ENCODE data around the gene COG5.
"Not testable (repeated sequence)": the region's sequence is repeated elsewhere in the genome, so short reads cannot be mapped to it uniquely, and the experiment has no call there.

The COG5 gene

GRCh38 chr7:107232568-107233090 lies 331.1 kb downstream of the COG5 start:
- no peaks in the 10 kb centered on the region for H3K27me3 ChIP-seq (replicated peaks; ENCODE audit: control insufficient read depth, insufficient read depth, low read length, poor library complexity, severe bottlenecking)
- no peaks in the 10 kb centered on the region for H3K9me3 ChIP-seq (ENCODE audit: control insufficient read depth, low read length)
- no peak for DNase-seq
- no peak overlapping the region for H3K27ac ChIP-seq (ENCODE audit: insufficient read depth, low read length, poor library complexity, severe bottlenecking)
- no peak overlapping the region for H3K4me3 ChIP-seq (ENCODE audit: insufficient read depth, low read depth, low read length, poor library complexity, severe bottlenecking)
- H3K36me3 ChIP-seq (ENCODE audit: control insufficient read depth, insufficient read depth, low read length), result peaks cover 3% of the 10 kb centered on the region
- H3K4me1 ChIP-seq (ENCODE audit: control insufficient read depth, insufficient read depth, low read length, poor library complexity, severe bottlenecking), result no peaks in the 10 kb centered on the region

DNA sequence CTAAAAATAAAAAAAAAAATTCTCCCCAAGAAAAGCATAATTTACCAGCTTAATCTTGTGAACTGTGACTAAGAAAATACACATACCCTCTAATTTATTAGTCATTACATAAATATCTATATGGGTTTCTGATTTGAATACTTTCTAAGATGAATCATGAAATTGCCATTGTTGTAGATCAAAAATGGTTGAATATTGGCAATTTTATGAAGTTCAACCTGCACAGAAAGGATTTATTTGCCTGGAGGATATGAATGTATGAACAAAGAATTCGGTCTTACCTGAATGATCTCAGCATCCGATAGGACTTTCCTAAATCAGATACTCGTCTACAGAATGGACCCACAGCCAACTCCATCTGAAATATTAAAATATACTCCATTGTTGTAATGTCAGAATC lies 333.4 kb downstream of the COG5 start:
- Histone ChIP-seq H3K4me1 (ENCODE audit: control insufficient read depth, insufficient read depth, low read length, poor library complexity, severe bottlenecking) (no peaks in the 10 kb centered on the region), H3K4me3 (ENCODE audit: insufficient read depth, low read depth, low read length, poor library complexity, severe bottlenecking) (no peak overlapping the region), H3K27ac (ENCODE audit: insufficient read depth, low read length, poor library complexity, severe bottlenecking) (no peak overlapping the region), H3K36me3 (ENCODE audit: control insufficient read depth, insufficient read depth, low read length) (peaks cover 8% of the 10 kb centered on the region), H3K27me3 (replicated peaks; ENCODE audit: control insufficient read depth, insufficient read depth, low read length, poor library complexity, severe bottlenecking) (no peaks in the 10 kb centered on the region), H3K9me3 (ENCODE audit: control insufficient read depth, low read length) (no peaks in the 10 kb centered on the region)
- DNase-seq, result no peak

DNA sequence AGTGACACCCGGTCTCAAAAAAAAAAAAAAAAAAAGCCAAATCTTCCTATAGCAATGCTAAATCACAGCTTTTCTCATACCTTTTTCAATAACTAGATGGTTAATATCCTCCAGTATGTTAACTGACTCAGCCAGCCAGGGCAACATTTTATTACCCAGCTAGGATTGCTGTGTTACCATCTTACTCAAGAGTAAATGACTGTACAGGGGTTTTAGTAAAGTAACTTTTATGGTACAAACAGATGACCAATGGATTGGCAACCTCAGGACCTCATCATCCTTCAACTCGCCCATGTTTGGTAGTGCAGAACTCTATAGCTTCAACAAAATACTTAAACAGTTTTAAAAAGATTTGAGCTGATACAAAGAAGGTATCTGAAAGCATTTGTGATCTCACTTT lies 335.4 kb downstream of the COG5 start:
- Histone ChIP-seq H3K4me3 (ENCODE audit: insufficient read depth, low read depth, low read length, poor library complexity, severe bottlenecking) (no peak overlapping the region), H3K36me3 (ENCODE audit: control insufficient read depth, insufficient read depth, low read length) (peaks cover 13% of the 10 kb centered on the region), H3K27me3 (replicated peaks; ENCODE audit: control insufficient read depth, insufficient read depth, low read length, poor library complexity, severe bottlenecking) (no peaks in the 10 kb centered on the region), H3K9me3 (ENCODE audit: control insufficient read depth, low read length) (no peaks in the 10 kb centered on the region), H3K4me1 (ENCODE audit: control insufficient read depth, insufficient read depth, low read length, poor library complexity, severe bottlenecking) (no peaks in the 10 kb centered on the region), H3K27ac (ENCODE audit: insufficient read depth, low read length, poor library complexity, severe bottlenecking) (no peak overlapping the region)
- no peak for DNase-seq

DNA sequence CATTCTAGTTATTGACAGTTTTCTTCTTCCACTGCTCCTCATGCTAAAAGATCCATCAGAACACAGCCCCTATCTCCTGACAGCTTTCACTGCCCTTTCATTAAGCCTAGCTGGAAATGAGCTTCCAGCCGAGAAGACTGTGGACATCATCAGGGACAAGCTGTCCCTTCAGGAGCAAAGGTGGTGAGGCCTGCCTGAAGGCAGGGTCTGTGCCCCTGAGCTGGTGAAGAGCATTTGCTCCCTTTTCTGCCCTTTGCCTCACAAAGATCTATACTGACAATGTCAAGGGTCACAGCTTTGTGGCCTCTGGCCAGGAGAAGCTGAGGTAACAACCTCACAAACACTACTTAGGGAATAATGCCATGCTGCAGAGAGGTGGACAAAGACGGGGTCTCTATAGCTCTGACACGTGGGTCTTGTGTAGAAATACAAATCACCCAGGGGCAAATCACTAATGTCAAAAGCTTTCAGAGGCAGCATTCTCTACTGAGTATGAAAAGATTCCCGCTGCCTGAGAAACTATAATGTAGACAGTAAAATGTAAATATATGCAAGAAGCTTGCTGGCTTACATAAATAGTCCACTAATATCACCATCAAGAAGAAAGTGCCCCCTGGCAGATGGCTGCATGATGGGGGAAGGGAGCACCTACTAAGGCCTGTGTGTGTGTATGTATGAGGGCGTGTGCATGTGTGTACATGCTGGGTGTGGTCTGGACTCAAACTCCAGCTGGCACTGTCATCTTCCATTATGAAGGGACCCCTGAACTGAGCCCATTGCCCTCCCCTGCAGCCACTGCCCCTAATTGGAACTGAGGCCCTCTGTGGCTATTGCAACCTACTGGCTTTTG lies 339.1 kb downstream of the COG5 start:
- no peak overlapping the region for H3K4me3 ChIP-seq (ENCODE audit: insufficient read depth, low read depth, low read length, poor library complexity, severe bottlenecking)
- H3K27ac ChIP-seq (ENCODE audit: insufficient read depth, low read length, poor library complexity, severe bottlenecking), result no peak overlapping the region
- no peaks in the 10 kb centered on the region for H3K27me3 ChIP-seq (replicated peaks; ENCODE audit: control insufficient read depth, insufficient read depth, low read length, poor library complexity, severe bottlenecking)
- no peaks in the 10 kb centered on the region for H3K4me1 ChIP-seq (ENCODE audit: control insufficient read depth, insufficient read depth, low read length, poor library complexity, severe bottlenecking)
- DNase-seq, result no peak
- H3K9me3 ChIP-seq (ENCODE audit: control insufficient read depth, low read length), result no peaks in the 10 kb centered on the region
- peaks cover 14% of the 10 kb centered on the region for H3K36me3 ChIP-seq (ENCODE audit: control insufficient read depth, insufficient read depth, low read length)

GRCh38 chr7:107220806-107221205 lies 342.9 kb downstream of the COG5 start:
- not testable (repeated sequence) for H3K4me3 ChIP-seq (ENCODE audit: insufficient read depth, low read depth, low read length, poor library complexity, severe bottlenecking); H3K27me3 ChIP-seq (replicated peaks; ENCODE audit: control insufficient read depth, insufficient read depth, low read length, poor library complexity, severe bottlenecking); H3K27ac ChIP-seq (ENCODE audit: insufficient read depth, low read length, poor library complexity, severe bottlenecking); H3K4me1 ChIP-seq (ENCODE audit: control insufficient read depth, insufficient read depth, low read length, poor library complexity, severe bottlenecking); H3K36me3 ChIP-seq (ENCODE audit: control insufficient read depth, insufficient read depth, low read length); DNase-seq; H3K9me3 ChIP-seq (ENCODE audit: control insufficient read depth, low read length)

DNA sequence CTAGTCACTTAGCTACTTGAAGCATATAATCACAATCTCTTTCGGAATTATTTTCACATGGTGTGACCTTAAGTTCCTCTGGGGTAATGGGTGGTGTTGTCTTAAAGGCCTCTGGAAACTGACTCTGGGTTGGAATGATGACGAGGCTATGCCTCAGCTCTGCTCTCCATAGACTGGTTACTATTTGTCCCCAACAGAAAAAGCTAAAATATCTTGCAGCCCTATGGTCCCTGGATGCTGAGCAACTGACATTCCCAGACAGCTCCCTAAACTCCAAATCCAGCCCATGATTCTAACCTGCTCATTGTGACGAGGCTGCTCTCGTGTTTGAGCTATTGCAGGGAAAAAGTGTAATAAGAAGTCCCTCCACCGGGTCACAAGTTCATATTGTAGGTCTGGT lies 343.4 kb downstream of the COG5 start:
- Histone ChIP-seq H3K4me3 (ENCODE audit: insufficient read depth, low read depth, low read length, poor library complexity, severe bottlenecking) (no peak overlapping the region), H3K4me1 (ENCODE audit: control insufficient read depth, insufficient read depth, low read length, poor library complexity, severe bottlenecking) (no peaks in the 10 kb centered on the region), H3K27ac (ENCODE audit: insufficient read depth, low read length, poor library complexity, severe bottlenecking) (no peak overlapping the region), H3K36me3 (ENCODE audit: control insufficient read depth, insufficient read depth, low read length) (peaks cover 9% of the 10 kb centered on the region), H3K9me3 (ENCODE audit: control insufficient read depth, low read length) (no peaks in the 10 kb centered on the region), H3K27me3 (replicated peaks; ENCODE audit: control insufficient read depth, insufficient read depth, low read length, poor library complexity, severe bottlenecking) (no peaks in the 10 kb centered on the region)
- no peak for DNase-seq

DNA sequence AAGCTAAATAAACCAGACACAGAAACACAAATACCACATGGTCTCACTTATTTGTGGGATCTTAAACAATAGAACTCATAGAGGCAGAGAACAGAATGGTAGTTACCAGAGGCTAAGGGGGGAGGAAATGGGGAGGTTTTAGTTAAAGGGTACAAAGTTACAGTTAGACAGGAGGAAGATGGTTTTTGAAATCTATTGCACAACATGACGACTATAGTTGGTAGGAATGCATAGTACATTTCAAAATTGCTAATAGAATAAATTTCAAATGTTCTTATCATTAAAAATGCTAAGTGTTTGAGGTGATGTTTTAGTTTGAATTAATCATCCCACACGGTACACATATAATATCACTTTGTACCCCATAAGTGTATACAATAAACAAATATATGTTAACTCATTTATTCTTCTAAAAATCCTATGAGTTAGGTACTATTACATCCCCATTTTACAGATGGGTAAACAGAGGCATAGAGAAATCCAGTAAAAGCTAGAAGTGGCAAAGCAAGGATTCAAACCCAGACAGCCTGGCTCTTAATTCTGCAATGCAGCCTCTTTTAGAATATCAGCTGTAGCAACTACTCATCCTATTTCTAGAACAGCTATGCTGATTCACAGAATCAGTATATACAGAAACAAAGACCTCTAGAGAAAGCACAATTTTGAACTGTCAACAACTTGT lies 344.0 kb downstream of the COG5 start:
- Histone ChIP-seq H3K4me1 (ENCODE audit: control insufficient read depth, insufficient read depth, low read length, poor library complexity, severe bottlenecking) (no peaks in the 10 kb centered on the region), H3K27ac (ENCODE audit: insufficient read depth, low read length, poor library complexity, severe bottlenecking) (no peak overlapping the region), H3K9me3 (ENCODE audit: control insufficient read depth, low read length) (no peaks in the 10 kb centered on the region), H3K36me3 (ENCODE audit: control insufficient read depth, insufficient read depth, low read length) (peaks cover 9% of the 10 kb centered on the region), H3K4me3 (ENCODE audit: insufficient read depth, low read depth, low read length, poor library complexity, severe bottlenecking) (no peak overlapping the region), H3K27me3 (replicated peaks; ENCODE audit: control insufficient read depth, insufficient read depth, low read length, poor library complexity, severe bottlenecking) (no peaks in the 10 kb centered on the region)
- DNase-seq, result no peak

DNA sequence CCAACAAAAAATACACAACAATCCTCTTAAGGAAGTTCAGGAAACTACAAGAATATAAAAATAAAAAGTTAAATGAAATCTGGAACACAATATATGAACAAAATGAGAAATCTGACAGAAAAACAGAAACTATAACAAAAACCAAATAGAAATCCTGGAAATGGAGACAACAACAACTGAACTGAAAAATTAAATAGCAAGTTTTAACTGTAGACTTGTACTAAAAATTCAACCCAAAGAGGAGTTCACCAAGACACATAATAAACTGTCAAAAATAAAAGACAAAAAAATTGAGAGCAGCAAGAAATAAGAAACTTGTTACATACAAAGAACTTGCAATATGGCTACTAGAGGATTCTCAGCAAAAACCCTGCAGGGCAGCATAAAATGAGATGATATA lies 349.8 kb downstream of the COG5 start:
- H3K4me3 ChIP-seq (ENCODE audit: insufficient read depth, low read depth, low read length, poor library complexity, severe bottlenecking), result no peak overlapping the region
- H3K9me3 ChIP-seq (ENCODE audit: control insufficient read depth, low read length), result no peaks in the 10 kb centered on the region
- H3K27ac ChIP-seq (ENCODE audit: insufficient read depth, low read length, poor library complexity, severe bottlenecking), result no peak overlapping the region
- H3K27me3 ChIP-seq (replicated peaks; ENCODE audit: control insufficient read depth, insufficient read depth, low read length, poor library complexity, severe bottlenecking), result no peaks in the 10 kb centered on the region
- no peak for DNase-seq
- no peaks in the 10 kb centered on the region for H3K4me1 ChIP-seq (ENCODE audit: control insufficient read depth, insufficient read depth, low read length, poor library complexity, severe bottlenecking)
- peaks cover 19% of the 10 kb centered on the region for H3K36me3 ChIP-seq (ENCODE audit: control insufficient read depth, insufficient read depth, low read length)

DNA sequence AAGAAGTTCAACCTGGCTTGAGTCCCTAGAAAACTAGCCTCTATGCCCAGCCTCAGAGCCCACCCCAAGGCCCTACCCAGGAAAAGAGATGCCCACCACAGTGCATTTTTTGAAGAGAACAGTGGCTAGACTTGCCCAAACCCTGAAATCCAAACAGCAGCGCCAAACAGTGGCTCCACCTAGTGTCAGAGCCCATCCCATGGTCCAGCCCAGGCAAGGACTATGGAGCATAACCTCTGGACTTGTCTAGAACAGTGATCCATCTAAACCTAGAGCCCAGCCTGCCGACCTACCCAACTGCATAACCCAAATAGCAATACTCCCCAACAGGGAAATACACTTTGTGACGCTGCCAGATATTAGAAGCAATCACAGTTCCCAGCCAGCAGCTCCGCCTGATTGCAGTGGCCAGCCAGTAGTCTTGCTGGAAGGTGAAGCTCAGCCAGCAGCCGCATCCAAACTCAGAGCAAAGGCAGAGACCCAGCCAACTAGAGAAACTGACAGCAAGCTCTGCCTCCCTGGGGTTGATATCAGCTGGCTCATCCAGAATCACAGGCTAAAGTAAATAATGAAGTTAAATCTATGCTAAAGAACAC lies 350.4 kb downstream of the COG5 start:
- DNase-seq, result no peak
- Histone ChIP-seq H3K9me3 (ENCODE audit: control insufficient read depth, low read length) (no peaks in the 10 kb centered on the region), H3K36me3 (ENCODE audit: control insufficient read depth, insufficient read depth, low read length) (peaks cover 24% of the 10 kb centered on the region)

GRCh38 chr7:107212725-107213124 lies 351.0 kb downstream of the COG5 start:
- Histone ChIP-seq H3K27me3 (replicated peaks; ENCODE audit: control insufficient read depth, insufficient read depth, low read length, poor library complexity, severe bottlenecking) (no peaks in the 10 kb centered on the region), H3K36me3 (ENCODE audit: control insufficient read depth, insufficient read depth, low read length) (peaks cover 29% of the 10 kb centered on the region), H3K4me1 (ENCODE audit: control insufficient read depth, insufficient read depth, low read length, poor library complexity, severe bottlenecking) (no peaks in the 10 kb centered on the region), H3K4me3 (ENCODE audit: insufficient read depth, low read depth, low read length, poor library complexity, severe bottlenecking) (no peak overlapping the region), H3K27ac (ENCODE audit: insufficient read depth, low read length, poor library complexity, severe bottlenecking) (no peak overlapping the region), H3K9me3 (ENCODE audit: control insufficient read depth, low read length) (no peaks in the 10 kb centered on the region)
- no peak for DNase-seq

More for the DNA sequence above, 350.4 kb downstream of the COG5 start:
- no peaks in the 10 kb centered on the region for H3K4me1 ChIP-seq (ENCODE audit: control insufficient read depth, insufficient read depth, low read length, poor library complexity, severe bottlenecking)
- H3K27me3 ChIP-seq (replicated peaks; ENCODE audit: control insufficient read depth, insufficient read depth, low read length, poor library complexity, severe bottlenecking), result no peaks in the 10 kb centered on the region
- no peak overlapping the region for H3K27ac ChIP-seq (ENCODE audit: insufficient read depth, low read length, poor library complexity, severe bottlenecking)
- H3K4me3 ChIP-seq (ENCODE audit: insufficient read depth, low read depth, low read length, poor library complexity, severe bottlenecking), result no peak overlapping the region

All from effector memory CD4-positive, alpha-beta T cell (primary cell).